Dendritic cell treated with granulocyte-macrophage colony-stimulating factor and Interleukin-4, amounts not matched to agents 40 ng/mL and 50 ng/mL, for 4 days (primary cell): ENCODE data around the gene GTPBP3.

Experiments
- H3K27ac Mint-ChIP-seq: one replicate; pipeline ENCODE4 v1.8.0; 2022; ENCODE audit warnings: mild to moderate bottlenecking, mixed read lengths
- H3K27me3 Mint-ChIP-seq: one replicate; pipeline ENCODE4 v1.8.0; 2022; ENCODE audit warnings: mild to moderate bottlenecking, mixed read lengths
- H3K36me3 Mint-ChIP-seq: one replicate; pipeline ENCODE4 v1.8.0; 2022; ENCODE audit warnings: low read depth, mixed read lengths
- H3K4me1 Mint-ChIP-seq: one replicate; pipeline ENCODE4 v1.8.0; 2022; ENCODE audit warnings: low read depth, mixed read lengths
- H3K4me3 Mint-ChIP-seq: one replicate; pipeline ENCODE4 v1.8.0; 2022; ENCODE audit warnings: mild to moderate bottlenecking, moderate library complexity, mixed read lengths
- H3K9me3 Mint-ChIP-seq: one replicate; pipeline ENCODE4 v1.8.0; 2022; ENCODE audit warnings: mixed read lengths
- intact Hi-C: fragments of 100-400 bp; cut with micrococcal nuclease; formaldehyde crosslinking; loops from one replicate; pipeline ENCODE4 v1.15.0; 2022

Gene GTPBP3

DNA sequence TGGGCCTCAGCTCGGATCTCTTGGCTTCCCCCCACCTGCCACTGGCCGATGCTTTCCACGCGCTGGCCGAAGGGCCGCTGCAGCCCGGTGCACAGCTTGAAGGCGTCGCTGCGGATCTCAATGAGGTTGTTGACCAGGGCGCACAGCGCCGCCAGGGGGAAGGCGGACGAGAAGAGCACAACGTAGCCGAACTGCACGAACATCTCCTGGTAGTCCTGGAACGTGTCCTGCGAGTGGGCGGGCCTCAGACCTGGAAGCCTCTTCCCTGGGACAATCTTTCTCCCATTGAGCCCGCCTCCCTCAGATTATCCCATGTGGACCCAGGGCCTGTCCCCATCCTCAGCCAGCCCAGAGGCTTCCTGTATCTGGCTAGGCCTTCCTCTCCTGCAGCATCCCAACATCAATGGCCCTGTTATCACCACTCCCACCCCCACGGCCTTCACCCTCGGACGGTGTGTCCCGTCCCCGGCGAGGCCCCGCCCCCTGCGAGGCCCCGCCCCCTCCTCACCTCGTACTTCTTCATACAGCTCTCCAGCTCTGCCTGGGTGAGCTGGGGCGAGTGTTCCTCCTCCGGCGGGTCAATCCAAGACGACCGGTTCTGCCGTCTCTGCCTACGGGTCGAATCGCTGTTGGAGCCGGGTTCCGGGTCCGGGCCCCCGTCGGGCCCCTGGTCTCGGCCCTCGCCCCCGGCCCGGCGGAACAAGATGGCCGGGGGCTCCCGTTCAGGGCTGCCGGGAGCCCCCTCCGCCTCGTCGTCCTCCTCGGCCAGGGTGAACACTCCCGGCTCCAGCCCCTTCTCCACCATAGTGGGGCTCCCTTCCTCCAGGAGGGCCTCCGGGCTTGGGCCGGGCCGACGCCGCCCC, 9.5 kb upstream of the GTPBP3 start:
- Mint-ChIP-seq H3K36me3 (peaks cover 83% of the 10 kb centered on the region), H3K27me3 (peaks cover 39% of the 10 kb centered on the region), H3K4me3 (peak overlapping the region; percentile 63), H3K9me3 (no peaks in the 10 kb centered on the region), H3K4me1 (peaks cover 42% of the 10 kb centered on the region), H3K27ac (no peak overlapping the region)
- intact Hi-C loops = no loop called here

DNA sequence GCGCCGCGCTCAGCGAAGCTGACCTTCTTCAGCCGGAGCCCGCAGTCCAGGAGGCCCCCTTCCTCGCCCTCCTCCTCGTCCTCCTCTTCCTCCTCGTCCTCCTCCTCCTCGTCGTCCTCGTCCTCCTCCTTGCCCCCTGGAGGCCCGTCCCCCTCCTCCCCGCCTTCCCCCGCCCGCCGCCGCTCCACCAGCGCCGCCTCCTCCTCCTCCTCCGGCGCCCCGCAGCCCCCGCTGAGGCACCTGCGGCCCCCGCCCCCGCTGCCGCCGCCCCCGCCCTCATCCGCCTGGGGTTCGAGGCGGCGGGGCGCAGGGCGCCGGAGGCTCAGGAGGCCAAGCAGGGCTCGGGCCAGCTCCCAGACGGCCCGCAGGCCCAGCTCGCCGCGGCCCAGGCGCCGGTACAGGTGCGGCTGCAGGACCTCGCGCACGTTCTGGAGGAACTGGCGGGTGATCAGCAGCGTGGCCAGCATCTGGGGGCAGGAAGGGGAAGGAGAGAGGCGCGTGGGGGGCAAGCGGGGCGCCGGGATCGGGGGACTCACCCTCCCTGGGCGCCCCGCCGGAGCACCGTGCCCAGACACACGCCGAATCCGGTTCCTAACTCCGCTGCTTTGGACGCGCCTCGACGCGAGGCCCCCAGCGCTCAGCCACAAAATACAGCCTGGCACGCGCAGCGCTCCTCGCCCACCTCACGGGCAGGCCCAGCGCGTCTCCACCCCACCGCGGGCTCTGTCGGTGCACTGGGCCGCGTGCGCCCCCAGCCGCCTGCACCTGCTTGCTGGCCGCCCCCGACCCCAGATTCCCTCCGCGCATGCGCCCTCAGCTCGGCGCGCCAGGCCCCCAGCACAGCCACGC, 8.6 kb upstream of the GTPBP3 start:
- Mint-ChIP-seq H3K4me1 (peaks cover 45% of the 10 kb centered on the region), H3K4me3 (peak overlapping the region; percentile 63), H3K36me3 (peaks cover 88% of the 10 kb centered on the region), H3K27ac (no peak overlapping the region), H3K9me3 (no peaks in the 10 kb centered on the region), H3K27me3 (peaks cover 36% of the 10 kb centered on the region)
- intact Hi-C loops = no loop called here

DNA sequence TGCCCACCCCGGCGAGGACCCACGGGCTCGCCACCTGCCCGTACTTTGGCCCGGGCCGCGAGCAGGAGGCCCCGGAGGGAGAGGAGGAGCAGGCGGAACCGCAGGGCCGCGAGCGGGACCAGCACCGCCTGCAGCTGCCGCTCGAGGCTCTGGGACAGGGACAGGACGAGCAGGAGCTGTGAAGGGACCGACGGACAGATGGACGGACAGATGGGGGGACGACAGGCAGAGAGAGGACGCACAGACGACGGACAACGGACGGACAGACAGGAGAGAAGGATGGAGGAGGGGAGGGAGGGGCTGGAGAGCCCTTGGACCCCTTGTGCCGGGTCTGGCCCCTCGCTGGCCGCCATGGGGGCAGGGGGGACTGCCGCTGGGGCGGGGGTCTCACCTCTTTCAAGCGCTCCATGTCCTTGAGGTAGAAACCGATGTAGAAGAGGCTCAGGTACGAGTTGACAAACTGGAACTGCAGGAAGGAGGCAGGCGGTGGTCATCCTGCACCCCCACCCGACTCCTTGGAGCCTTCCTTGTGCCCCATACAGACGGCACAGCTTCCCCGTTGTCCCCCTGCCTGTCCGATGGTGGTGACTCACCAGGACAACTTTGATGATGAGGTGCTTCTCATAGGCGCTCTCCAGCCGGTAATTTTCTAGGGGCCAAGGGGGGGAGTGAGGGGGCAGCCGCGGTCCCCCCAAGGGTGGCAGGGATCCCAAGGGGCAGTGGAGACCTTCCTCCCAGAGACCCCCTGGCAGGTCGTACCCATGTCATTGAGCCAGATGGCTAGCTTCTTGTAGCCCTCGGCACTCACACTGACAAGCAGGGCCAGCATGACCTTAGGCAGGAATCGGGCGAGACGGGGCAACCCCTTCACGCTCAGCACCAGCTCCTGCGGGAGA, 7.7 kb upstream of the GTPBP3 start:
- Mint-ChIP-seq H3K9me3 (no peaks in the 10 kb centered on the region), H3K4me1 (peaks cover 52% of the 10 kb centered on the region), H3K27ac (no peak overlapping the region), H3K36me3 (peaks cover 88% of the 10 kb centered on the region), H3K27me3 (peaks cover 35% of the 10 kb centered on the region), H3K4me3 (peak overlapping the region; percentile 51)
- intact Hi-C loops = no loop called here

DNA sequence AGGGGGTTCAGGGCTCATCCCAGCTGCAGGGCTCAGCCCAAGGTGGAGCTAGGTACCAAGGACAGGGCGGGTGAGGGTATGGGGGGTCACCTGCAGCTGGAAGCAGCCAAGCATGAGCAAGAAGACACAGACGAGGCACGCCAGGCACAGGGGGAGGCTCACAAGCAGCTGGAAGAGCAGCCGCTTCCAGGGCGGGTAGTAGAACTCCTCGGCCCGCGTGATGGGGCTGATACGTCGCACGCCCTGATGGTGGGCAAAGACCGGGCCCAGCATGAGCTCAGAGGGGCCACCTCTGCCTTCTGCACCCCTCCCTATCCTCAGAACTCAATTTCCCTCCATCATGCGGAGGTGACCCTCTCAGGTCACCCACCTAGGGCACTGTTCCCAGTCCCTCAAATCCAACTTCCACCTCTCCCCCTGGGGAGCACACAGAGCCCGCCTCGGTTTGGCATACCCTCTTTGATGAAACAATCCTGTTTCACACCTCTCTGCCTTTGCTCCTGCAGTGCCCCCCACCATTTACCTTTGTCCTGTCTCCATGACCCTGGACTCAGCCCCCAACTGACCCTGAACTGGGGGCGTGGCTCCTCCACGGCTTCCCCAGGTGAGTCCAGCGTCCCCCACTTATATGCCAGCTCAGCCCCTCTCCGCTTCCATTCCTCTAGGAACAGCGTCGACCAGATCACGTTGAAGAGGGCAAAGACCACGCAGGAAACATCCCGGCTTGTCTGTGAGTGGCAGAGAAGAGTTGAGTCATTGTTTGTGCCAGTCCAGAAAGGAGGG, 6.9 kb upstream of the GTPBP3 start:
- Mint-ChIP-seq H3K4me3 (no peak overlapping the region), H3K27me3 (peaks cover 35% of the 10 kb centered on the region), H3K36me3 (peaks cover 80% of the 10 kb centered on the region), H3K9me3 (no peaks in the 10 kb centered on the region), H3K4me1 (peaks cover 58% of the 10 kb centered on the region), H3K27ac (peak overlapping the region; percentile 25)
- intact Hi-C loops = no loop called here

DNA sequence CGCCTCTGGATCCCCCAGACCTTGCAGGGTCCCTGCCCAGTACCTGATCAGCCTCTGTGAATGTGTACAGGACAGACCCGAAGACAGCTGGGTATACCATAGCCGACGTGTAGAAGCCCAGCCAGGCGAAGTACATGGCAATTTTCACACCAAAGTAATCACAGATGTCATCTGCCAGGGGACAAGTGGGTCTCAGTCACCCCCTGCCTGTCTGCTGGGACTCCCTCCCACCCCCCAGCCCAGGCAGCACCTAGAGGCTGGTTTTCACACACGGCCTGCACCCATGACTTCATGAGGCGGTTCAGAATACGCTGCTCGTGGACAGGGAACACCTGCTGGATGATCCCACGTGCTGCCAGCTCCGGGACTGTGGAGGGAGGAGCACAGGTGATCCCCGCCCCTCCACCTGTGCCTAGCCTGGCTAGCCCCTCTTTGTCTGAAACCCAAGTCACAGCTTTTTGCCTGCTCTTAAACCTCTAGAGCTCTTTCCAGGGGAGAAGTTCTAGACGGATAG, 6.3 kb upstream of the GTPBP3 start:
- Mint-ChIP-seq H3K36me3 (peaks cover 73% of the 10 kb centered on the region), H3K27me3 (peaks cover 35% of the 10 kb centered on the region), H3K27ac (peak overlapping the region; percentile 25), H3K4me1 (peaks cover 61% of the 10 kb centered on the region), H3K4me3 (no peak overlapping the region), H3K9me3 (no peaks in the 10 kb centered on the region)
- intact Hi-C loops = no loop called here

DNA sequence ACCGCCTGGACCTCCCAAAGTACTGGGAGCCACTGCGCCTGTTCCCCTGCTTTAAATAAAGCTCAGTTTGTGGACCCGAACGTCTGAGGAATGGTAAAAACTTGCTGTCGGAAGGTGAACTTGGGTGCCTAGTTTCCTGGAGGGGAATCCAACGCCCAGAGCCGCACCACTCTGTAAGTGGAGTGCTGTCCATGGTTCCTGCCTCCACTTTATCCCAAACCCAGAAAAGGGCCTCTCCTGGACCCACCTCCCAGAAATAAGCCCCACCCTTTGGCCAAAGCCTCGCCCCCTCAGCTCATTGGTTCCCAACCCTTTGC, 5.0 kb upstream of the GTPBP3 start:
- intact Hi-C loops = no loop called here
- Mint-ChIP-seq H3K4me3 (no peak overlapping the region), H3K4me1 (peaks cover 72% of the 10 kb centered on the region), H3K9me3 (no peaks in the 10 kb centered on the region), H3K27me3 (peaks cover 35% of the 10 kb centered on the region), H3K27ac (no peak overlapping the region), H3K36me3 (peaks cover 72% of the 10 kb centered on the region)

DNA sequence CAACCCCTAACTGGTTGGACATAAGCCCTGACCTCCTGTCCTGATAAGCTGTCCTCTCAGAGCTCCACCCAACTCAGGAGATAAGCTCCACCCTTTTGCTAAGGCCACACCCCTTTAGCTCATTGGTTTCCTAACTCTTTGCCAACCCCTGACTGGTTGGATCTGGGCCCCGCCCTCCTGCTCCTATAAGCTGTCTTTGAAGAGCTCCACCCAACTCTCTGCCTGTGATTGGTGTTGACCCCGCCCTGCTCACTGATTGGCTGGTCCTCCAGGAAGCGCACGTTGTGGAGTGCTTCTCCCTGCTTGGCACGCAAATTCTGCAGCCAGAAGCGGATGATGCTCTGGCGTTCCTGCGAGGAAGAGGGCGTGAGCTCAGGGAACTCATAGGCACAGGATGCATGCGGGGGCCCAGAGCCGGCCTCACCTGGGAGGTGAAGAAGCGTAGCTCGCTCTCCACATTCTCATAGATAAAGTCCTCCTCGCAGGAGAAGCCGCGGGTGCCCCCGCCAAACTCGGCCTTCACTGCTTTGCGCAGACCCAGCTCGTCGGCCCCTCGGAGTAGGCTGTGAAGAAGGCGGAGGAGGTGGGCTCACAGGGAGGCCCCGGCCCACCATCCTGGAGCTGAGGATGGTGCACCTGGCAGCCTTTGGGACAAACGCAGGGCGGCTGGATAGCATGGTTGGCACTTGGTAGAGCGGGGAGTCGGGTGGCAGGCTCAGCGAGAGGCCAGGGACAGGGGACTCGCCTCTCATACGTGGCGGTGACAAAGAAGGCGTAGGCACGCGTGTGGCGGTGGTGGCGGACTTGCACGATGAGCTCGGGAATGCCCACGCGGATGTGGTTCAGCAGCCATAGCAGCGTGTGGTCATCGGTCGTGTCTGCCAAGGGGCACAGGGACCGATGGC, 4.4 kb upstream of the GTPBP3 start:
- Mint-ChIP-seq H3K4me1 (peaks cover 76% of the 10 kb centered on the region), H3K27me3 (peaks cover 31% of the 10 kb centered on the region), H3K36me3 (peaks cover 70% of the 10 kb centered on the region), H3K27ac (peak overlapping the region; percentile 27), H3K9me3 (no peaks in the 10 kb centered on the region), H3K4me3 (peak overlapping the region; percentile 59)
- intact Hi-C loops = no loop called here

DNA sequence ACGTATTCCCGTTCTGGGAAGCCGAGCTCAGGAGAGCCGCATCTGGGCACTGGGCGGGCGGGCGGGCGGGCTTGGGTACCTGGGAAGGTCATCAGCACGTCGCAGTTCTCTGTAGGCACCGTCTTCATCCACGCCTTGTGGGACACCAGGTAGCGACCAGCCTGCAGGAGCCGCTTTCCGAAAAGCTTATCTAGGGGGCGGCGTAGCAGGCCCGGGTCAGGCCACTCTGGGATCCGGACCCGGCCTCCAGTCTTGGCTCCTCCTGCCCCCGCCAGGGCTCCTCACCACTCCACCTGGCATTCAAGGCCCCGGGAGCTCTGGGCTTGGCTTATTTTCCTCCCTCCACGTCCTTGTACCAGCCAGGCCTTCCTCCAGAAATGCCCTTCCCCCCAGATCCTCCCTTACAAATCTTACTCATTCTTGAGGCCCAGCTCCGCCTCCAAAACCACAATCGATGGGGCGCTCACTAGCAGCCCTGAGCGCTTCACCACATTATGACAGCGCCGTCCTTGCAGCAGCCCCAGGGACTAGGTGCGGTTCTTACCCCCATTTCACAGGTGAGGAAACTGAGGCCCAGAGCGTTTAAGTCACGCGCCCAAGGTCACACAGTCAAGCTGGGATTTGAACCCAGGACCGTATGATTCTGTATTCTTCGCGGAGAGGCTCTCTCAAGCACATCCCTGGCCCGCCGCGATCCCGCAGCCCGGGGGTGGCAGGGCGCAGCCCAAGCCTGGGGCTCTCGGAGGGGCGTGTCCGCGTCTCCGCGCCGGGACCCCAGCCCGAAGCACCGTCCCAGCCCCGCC, 3.5 kb upstream of the GTPBP3 start:
- Mint-ChIP-seq H3K27me3 (peaks cover 27% of the 10 kb centered on the region), H3K9me3 (no peaks in the 10 kb centered on the region), H3K36me3 (peaks cover 72% of the 10 kb centered on the region), H3K4me3 (peak overlapping the region; percentile 92), H3K4me1 (peaks cover 76% of the 10 kb centered on the region), H3K27ac (peak overlapping the region; percentile 86)
- intact Hi-C loops = no loop called here

DNA sequence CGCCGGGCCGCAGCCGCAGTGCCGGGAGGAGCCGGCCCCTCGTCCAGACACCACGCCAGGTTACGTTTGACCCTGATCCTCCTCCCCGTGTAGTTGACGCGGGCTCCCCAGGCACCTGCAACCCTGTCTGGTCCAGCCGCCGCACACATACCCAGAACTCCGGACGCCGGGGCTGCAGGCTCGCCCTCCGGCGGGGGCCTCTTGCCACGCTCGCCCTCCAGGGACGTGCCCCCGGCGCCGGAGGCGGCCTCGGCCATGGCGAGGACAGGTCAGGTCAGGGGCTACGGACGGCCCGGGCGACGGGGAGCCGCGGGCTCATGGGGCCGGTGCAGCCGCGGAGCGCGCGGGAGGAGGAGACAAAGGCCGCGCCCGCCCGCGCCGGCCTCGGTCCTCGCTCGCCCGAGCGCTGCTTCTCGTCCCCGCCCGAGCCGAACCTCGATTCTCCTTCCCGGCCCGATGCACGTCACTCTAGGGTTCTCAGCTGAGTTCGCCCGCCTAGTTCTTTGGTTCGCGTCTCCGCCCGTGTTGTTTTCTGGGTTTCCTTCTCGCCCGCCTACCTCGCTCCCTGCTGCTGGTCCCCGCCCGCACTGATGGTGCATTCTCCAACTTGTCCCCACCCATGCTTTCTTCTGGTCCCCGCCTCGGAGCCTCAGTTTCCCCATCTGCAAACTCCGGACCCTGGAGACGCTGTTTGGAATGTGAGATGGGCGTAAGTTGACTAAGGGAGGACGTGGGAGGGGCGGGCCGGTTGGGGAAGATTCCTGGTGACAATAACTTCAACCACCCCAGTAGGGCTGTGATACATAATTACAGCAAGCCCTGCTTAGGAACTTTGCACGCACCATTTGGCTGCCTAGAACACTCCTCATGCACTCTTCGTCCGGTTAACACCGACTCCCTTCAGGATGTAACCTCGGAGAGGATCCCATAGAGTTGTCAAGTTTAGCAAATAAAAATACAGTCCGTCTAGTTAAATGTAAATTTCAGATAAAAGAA, 2.6 kb upstream of the GTPBP3 start, which contains the start of gene ANO8:
Gene ANO8 (minus strand): TSS at position 442 of the 996 bp plus-strand sequence. CDS start 185 bp downstream, at position 257.
- Mint-ChIP-seq H3K4me1 (peaks cover 67% of the 10 kb centered on the region), H3K36me3 (peaks cover 72% of the 10 kb centered on the region), H3K27me3 (peaks cover 18% of the 10 kb centered on the region), H3K9me3 (no peaks in the 10 kb centered on the region), H3K4me3 (peak within 1 kb of the TSS; percentile 92), H3K27ac (peak within 1 kb of the TSS; percentile 86)
- intact Hi-C loops = no loop called here

DNA sequence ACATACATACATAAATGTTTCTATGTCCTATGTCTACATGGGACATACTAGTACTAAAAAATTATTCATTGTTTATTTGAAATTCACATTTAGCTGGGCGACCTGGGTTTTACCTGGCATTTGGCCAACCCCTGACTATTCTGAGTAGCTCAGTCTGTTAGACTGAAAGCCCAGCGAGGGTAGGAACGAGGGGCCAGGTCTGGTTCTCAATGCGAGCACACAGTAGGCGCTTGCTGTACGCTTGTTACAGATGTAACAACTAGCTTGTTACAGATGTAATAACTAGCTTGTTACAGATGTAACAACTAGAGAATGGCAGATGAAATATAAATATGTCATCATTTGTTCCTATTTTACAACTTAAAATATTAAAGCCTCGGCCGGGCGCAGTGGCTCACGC, 1.8 kb upstream of the GTPBP3 start:
- peaks cover 64% of the 10 kb centered on the region for H3K4me1 Mint-ChIP-seq

More for the DNA sequence above, 1.8 kb upstream of the GTPBP3 start:
- Mint-ChIP-seq H3K9me3 (no peaks in the 10 kb centered on the region), H3K27me3 (peaks cover 9% of the 10 kb centered on the region), H3K36me3 (peaks cover 69% of the 10 kb centered on the region), H3K4me3 (peak overlapping the region; percentile 58), H3K27ac (peak overlapping the region; percentile 99)
- intact Hi-C loops = no loop called here
